B cell (primary cell): ENCODE measurements around the gene PLAAT3.

Experiments
- CTCF ChIP-seq: fragments of 200-600 bp; IDR thresholded peaks from one replicate; pipeline ENCODE4 v1.8.0; 2022; ENCODE audit warnings: antibody characterized with exemption, mild to moderate bottlenecking
- EZH2 ChIP-seq: IDR thresholded peaks from 2 replicates; pipeline ENCODE4 v1.6.1; 2012; ENCODE audit warnings: borderline replicate concordance, low read depth, mild to moderate bottlenecking, moderate library complexity, low read length; ENCODE audit not compliant: insufficient read depth, poor library complexity, severe bottlenecking

- no peak for TF ChIP-seq CTCF
- no peak for TF ChIP-seq EZH2
These were observed 4.7 kb downstream of the PLAAT3 start for GRCh38 chr11:63609536-63609935.
